Neural crest cell (in vitro differentiated cells): ENCODE measurements around the gene NPSR1. TPM values are rescaled to one million over a fixed set of nuclear protein-coding genes. Genes with fewer than 3 reads are reported as not detected.
A peak's percentile ranks its signal among the peaks of the same experiment; 100 is the strongest.
"Not testable (repeated sequence)": the region's sequence is repeated elsewhere in the genome, so short reads cannot be mapped to it uniquely, and the experiment has no call there.

Source experiments
- DNase-seq: peaks from one replicate; pipeline ENCODE4 v3.0.0; 2021; ENCODE audit warnings: low read depth, mixed read lengths, low spot score
- H3K27ac Mint-ChIP-seq: one replicate; pipeline ENCODE4 v1.8.0; 2021; ENCODE audit warnings: mild to moderate bottlenecking, mixed read lengths; ENCODE audit not compliant: unreplicated experiment
- H3K27me3 Mint-ChIP-seq: 2 replicates; pipeline ENCODE4 v1.8.0; 2021; ENCODE audit warnings: low read depth, mild to moderate bottlenecking, mixed read lengths
- H3K36me3 Mint-ChIP-seq: 2 replicates; pipeline ENCODE4 v1.8.0; 2021; ENCODE audit warnings: low read depth, mild to moderate bottlenecking, mixed read lengths
- H3K4me1 Mint-ChIP-seq: 2 replicates; pipeline ENCODE4 v1.8.0; 2021; ENCODE audit warnings: mixed read lengths
- H3K4me3 Mint-ChIP-seq: one replicate; pipeline ENCODE4 v1.8.0; 2021; ENCODE audit warnings: mild to moderate bottlenecking, mixed read lengths
- H3K9me3 Mint-ChIP-seq: 2 replicates; pipeline ENCODE4 v1.8.0; 2021; ENCODE audit warnings: mixed read lengths
- total RNA-seq: library from RNA; stranded (reverse); gene quantifications from 2 replicates; pipeline ENCODE4 v1.2.1, GENCODE V29; 2021
- TF ChIP-seq, protein P1 (sequence below): fragments of 200-600 bp; sonication (generic); conservative IDR thresholded peaks from 2 replicates; pipeline ENCODE4 v1.5.0; 2021; ENCODE audit warnings: antibody characterized with exemption, mild to moderate bottlenecking

Gene NPSR1
- total RNA-seq, 1 donor from 2014 or later = not detected

DNA sequence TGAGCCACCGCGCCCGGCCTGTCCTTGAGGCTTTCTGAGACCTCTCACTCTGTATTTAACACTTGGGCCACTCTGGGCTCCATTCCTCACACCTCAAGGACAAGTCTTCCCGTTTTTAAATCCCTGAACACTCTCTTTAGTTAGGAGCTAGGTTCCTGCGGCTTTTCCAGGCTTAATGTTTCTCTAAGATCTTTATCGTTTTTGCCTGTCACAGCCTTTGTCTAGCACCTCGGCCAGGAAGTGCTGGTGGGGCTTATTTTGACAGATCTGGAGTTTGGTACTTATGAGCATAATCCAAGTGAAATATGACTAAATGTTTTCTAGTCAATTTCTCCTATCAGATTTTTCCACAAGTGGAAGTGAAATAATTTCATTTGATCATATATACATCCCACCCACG, 192.7 kb downstream of the NPSR1 start:
- no peak overlapping the region for H3K27ac Mint-ChIP-seq
- no peaks in the 10 kb centered on the region for H3K36me3 Mint-ChIP-seq
- TF ChIP-seq, protein P1, sequence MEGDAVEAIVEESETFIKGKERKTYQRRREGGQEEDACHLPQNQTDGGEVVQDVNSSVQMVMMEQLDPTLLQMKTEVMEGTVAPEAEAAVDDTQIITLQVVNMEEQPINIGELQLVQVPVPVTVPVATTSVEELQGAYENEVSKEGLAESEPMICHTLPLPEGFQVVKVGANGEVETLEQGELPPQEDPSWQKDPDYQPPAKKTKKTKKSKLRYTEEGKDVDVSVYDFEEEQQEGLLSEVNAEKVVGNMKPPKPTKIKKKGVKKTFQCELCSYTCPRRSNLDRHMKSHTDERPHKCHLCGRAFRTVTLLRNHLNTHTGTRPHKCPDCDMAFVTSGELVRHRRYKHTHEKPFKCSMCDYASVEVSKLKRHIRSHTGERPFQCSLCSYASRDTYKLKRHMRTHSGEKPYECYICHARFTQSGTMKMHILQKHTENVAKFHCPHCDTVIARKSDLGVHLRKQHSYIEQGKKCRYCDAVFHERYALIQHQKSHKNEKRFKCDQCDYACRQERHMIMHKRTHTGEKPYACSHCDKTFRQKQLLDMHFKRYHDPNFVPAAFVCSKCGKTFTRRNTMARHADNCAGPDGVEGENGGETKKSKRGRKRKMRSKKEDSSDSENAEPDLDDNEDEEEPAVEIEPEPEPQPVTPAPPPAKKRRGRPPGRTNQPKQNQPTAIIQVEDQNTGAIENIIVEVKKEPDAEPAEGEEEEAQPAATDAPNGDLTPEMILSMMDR = no peak
- no peaks in the 10 kb centered on the region for H3K9me3 Mint-ChIP-seq
- no peaks in the 10 kb centered on the region for H3K4me1 Mint-ChIP-seq
- DNase-seq = no peak
- H3K27me3 Mint-ChIP-seq = no peaks in the 10 kb centered on the region
- H3K4me3 Mint-ChIP-seq = no peak overlapping the region

DNA sequence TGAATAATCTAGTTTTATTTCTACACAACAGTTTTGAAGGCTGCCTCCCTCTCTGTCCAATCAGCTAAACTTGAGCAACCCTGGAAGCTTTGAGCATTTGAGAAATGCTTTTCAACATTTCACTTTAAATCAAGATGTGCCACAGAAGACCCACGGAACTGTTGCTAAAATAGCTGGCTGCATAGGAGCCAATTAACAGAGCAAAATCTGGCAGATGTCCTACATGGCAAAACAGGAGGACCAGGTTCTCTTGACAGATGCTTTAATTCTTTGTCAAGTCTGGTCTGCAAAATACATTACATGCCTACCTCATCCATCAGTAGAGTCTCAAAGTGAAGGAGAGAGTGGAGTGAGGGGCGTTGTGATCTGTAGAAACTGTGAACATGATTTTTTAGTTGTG, 193.4 kb downstream of the NPSR1 start:
- H3K36me3 Mint-ChIP-seq = no peaks in the 10 kb centered on the region
- DNase-seq = no peak
- no peak overlapping the region for H3K4me3 Mint-ChIP-seq
- no peaks in the 10 kb centered on the region for H3K9me3 Mint-ChIP-seq
- no peaks in the 10 kb centered on the region for H3K27me3 Mint-ChIP-seq
- no peak overlapping the region for H3K27ac Mint-ChIP-seq
- TF ChIP-seq, protein P1 = no peak
- H3K4me1 Mint-ChIP-seq = no peaks in the 10 kb centered on the region

- not testable (repeated sequence) for H3K36me3 Mint-ChIP-seq
Observed at GRCh38 chr7:34858444-34858843, 200.4 kb downstream of the NPSR1 start.

DNA sequence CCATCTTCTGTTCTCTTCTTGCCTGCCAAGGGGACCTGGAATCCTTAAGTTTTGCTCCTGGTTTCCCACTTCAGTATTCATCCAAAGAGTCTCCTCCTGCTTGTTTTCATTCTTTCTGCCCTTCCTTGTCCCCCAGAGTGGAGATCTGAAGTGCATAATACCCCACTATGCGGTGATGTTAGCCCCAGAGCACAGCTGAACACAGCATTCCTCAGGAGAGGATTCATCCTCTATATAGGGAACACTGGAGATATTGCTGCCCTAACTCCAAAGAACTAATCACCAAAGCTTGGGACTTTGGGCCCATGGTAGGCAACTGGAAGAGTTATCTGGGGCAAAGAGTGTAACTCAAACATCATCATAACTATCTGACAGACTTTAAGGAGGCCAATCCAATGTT, 201.3 kb downstream of the NPSR1 start:
- not testable (repeated sequence) for H3K4me1 Mint-ChIP-seq, DNase-seq, H3K36me3 Mint-ChIP-seq, H3K27me3 Mint-ChIP-seq, H3K27ac Mint-ChIP-seq, H3K9me3 Mint-ChIP-seq, H3K4me3 Mint-ChIP-seq

More at GRCh38 chr7:34858444-34858843, 200.4 kb downstream of the NPSR1 start:
- DNase-seq, H3K9me3 Mint-ChIP-seq, H3K27ac Mint-ChIP-seq, H3K4me1 Mint-ChIP-seq, H3K27me3 Mint-ChIP-seq, H3K4me3 Mint-ChIP-seq: not testable (repeated sequence)

DNA sequence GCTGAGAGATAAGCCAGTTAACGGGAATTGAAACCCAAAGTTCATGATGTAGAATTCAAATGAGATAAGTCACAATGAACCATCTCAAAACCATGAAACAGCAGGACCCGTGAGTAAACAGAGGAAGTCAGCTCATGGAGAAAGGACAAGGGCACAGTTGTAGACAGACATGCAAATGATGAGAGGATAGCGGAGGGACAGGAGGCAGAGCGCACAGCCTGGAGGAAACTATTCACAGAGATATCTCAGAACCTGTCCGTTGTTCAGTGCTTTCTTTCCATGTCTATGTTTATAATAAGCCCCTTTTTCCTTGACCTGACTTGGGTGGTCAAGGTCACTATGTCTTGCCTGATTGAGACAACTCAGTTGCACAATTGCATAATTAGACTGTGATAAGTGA, 208.2 kb downstream of the NPSR1 start:
- not testable (repeated sequence) for H3K4me3 Mint-ChIP-seq, H3K27ac Mint-ChIP-seq, DNase-seq, H3K36me3 Mint-ChIP-seq, H3K27me3 Mint-ChIP-seq
- H3K9me3 Mint-ChIP-seq = peaks cover 16% of the 10 kb centered on the region
- H3K4me1 Mint-ChIP-seq = peaks cover 23% of the 10 kb centered on the region

GRCh38 chr7:34867341-34867740, 209.3 kb downstream of the NPSR1 start:
- H3K9me3 Mint-ChIP-seq = peaks cover 16% of the 10 kb centered on the region
- H3K4me1 Mint-ChIP-seq = peaks cover 23% of the 10 kb centered on the region
- not testable (repeated sequence) for H3K36me3 Mint-ChIP-seq, H3K4me3 Mint-ChIP-seq, DNase-seq, H3K27me3 Mint-ChIP-seq, H3K27ac Mint-ChIP-seq

- not testable (repeated sequence) for H3K27me3 Mint-ChIP-seq, H3K36me3 Mint-ChIP-seq, H3K4me3 Mint-ChIP-seq, H3K27ac Mint-ChIP-seq, DNase-seq
- peaks cover 16% of the 10 kb centered on the region for H3K9me3 Mint-ChIP-seq
- peaks cover 23% of the 10 kb centered on the region for H3K4me1 Mint-ChIP-seq
Observed at GRCh38 chr7:34868602-34869001, 210.6 kb downstream of the NPSR1 start.

- H3K4me3 Mint-ChIP-seq = no peak overlapping the region
- H3K27me3 Mint-ChIP-seq = no peaks in the 10 kb centered on the region
- no peaks in the 10 kb centered on the region for H3K36me3 Mint-ChIP-seq
- H3K27ac Mint-ChIP-seq = peak overlapping the region; percentile 93
- TF ChIP-seq, protein P1 = no peak
- DNase-seq = no peak
- peaks cover 16% of the 10 kb centered on the region for H3K9me3 Mint-ChIP-seq
- H3K4me1 Mint-ChIP-seq = peaks cover 23% of the 10 kb centered on the region
Observed at GRCh38 chr7:34869057-34869456, 211.0 kb downstream of the NPSR1 start.

DNA sequence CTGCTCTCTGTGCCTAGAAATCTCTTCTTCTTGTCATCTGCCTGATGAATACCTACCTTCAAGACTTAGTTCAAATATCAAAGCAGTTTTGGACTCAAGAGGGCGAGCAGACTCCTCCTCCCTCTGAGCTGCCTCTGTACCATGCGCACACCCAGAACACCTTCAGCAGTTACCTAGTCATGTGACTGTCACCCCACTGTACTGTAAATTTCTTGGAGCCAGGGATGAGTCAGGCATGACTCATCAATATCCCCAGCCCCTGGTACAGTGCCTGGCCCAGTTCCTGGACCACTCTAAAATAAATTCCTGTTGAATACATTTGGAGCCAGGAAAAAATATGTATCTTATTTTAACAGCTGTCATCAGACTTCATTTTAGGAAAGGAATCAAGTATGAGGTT, 212.0 kb downstream of the NPSR1 start:
- DNase-seq, H3K27me3 Mint-ChIP-seq, H3K4me3 Mint-ChIP-seq, H3K36me3 Mint-ChIP-seq, H3K27ac Mint-ChIP-seq: not testable (repeated sequence)
- Mint-ChIP-seq H3K9me3 (peaks cover 16% of the 10 kb centered on the region), H3K4me1 (peaks cover 20% of the 10 kb centered on the region)

- not testable (repeated sequence) for DNase-seq, H3K9me3 Mint-ChIP-seq, H3K36me3 Mint-ChIP-seq, H3K4me3 Mint-ChIP-seq, H3K27ac Mint-ChIP-seq, H3K27me3 Mint-ChIP-seq
- peaks cover 20% of the 10 kb centered on the region for H3K4me1 Mint-ChIP-seq
Observed at GRCh38 chr7:34874329-34874728, 216.3 kb downstream of the NPSR1 start.
